DND-41 (cell line): Measurements from ENCODE around the gene NEU3.

ENCODE experiments used
- CTCF ChIP-seq: IDR thresholded peaks from 2 replicates; pipeline ENCODE4 v1.5.1; 2012; ENCODE audit warnings: borderline replicate concordance, low read length, moderate library complexity, mild to moderate bottlenecking; ENCODE audit not compliant: poor library complexity, severe bottlenecking; ENCODE audit errors: extremely low read depth
- EZH2 ChIP-seq: IDR thresholded peaks from 3 replicates; pipeline ENCODE4 v1.6.1; 2012; ENCODE audit warnings: borderline replicate concordance, low read depth, mild to moderate bottlenecking, moderate library complexity, low read length, inconsistent platforms; ENCODE audit not compliant: severe bottlenecking

- TF ChIP-seq CTCF: no peak
- TF ChIP-seq EZH2: no peak
Observed at GRCh38 chr11:74956397-74957015, 32.2 kb upstream of the NEU3 start.
